ENCODE measurements around the gene CEP112.

CEP112 gene

GRCh38 chr17:65876985-65877384 is 314.9 kb downstream of the CEP112 start:
- no peak overlapping the region for H3K27ac ChIP-seq
- TF ChIP-seq CTCF (conservative IDR thresholded peaks at IDR 0.05) (no peak), ZFX (IDR thresholded peaks at IDR 0.05) (no peak)

GRCh38 chr17:65868881-65869280 is 323.1 kb downstream of the CEP112 start:
- TF ChIP-seq CTCF (conservative IDR thresholded peaks at IDR 0.05) (no peak), ZFX (IDR thresholded peaks at IDR 0.05) (no peak)
- H3K27ac ChIP-seq, result no peak overlapping the region

GRCh38 chr17:65867014-65867413 is 324.9 kb downstream of the CEP112 start:
- TF ChIP-seq CTCF (conservative IDR thresholded peaks at IDR 0.05) (no peak), ZFX (IDR thresholded peaks at IDR 0.05) (no peak)

GRCh38 chr17:65865715-65866425 is 326.1 kb downstream of the CEP112 start:
- H3K27ac ChIP-seq, result no peak overlapping the region
- TF ChIP-seq CTCF (conservative IDR thresholded peaks at IDR 0.05) (no peak), ZFX (IDR thresholded peaks at IDR 0.05) (no peak)

More at GRCh38 chr17:65867014-65867413, 324.9 kb downstream of the CEP112 start:
- H3K27ac ChIP-seq, result no peak overlapping the region

GRCh38 chr17:65864394-65864793 is 327.5 kb downstream of the CEP112 start:
- TF ChIP-seq CTCF (conservative IDR thresholded peaks at IDR 0.05) (no peak), ZFX (IDR thresholded peaks at IDR 0.05) (no peak)
- H3K27ac ChIP-seq, result no peak overlapping the region

GRCh38 chr17:65857718-65858117 is 334.2 kb downstream of the CEP112 start:
- no peak overlapping the region for H3K27ac ChIP-seq
- TF ChIP-seq ZFX (IDR thresholded peaks at IDR 0.05) (no peak), CTCF (conservative IDR thresholded peaks at IDR 0.05) (no peak)

- no peak for TF ChIP-seq ZFX (IDR thresholded peaks at IDR 0.05)
- TF ChIP-seq CTCF (conservative IDR thresholded peaks at IDR 0.05), result no peak
- no peak overlapping the region for H3K27ac ChIP-seq
These were observed 335.1 kb downstream of the CEP112 start for GRCh38 chr17:65856865-65857264.

Measured in C4-2B (cell line).